RWPE2 (cell line): Measurements from ENCODE around the gene AGBL4.
"Not testable (repeated sequence)": the region's sequence is repeated elsewhere in the genome, so short reads cannot be mapped to it uniquely, and the experiment has no call there.

Experiments used
- ATAC-seq: fragments of 200-7000 bp; cut with Tn5 transposase; 3 replicates; pipeline ENCODE4 v1.9.1; 2021; ENCODE audit warnings: low read depth
- DNase-seq: peaks from one replicate; pipeline ENCODE4 v3.0.0-alpha.2; 2020; ENCODE audit warnings: low spot score
- H3K27ac ChIP-seq: fragments of 450-650 bp; 2 replicates; pipeline ENCODE4 v1.5.1; 2017; ENCODE audit warnings: mild to moderate bottlenecking; ENCODE audit not compliant: poor library complexity, severe bottlenecking
- H3K27me3 ChIP-seq: fragments of 250-450 bp; sonication (Bioruptor Pico); 2 replicates; pipeline ENCODE4 v1.5.1; 2021; ENCODE audit warnings: mild to moderate bottlenecking, moderate library complexity; ENCODE audit not compliant: insufficient read depth, poor library complexity, severe bottlenecking
- H3K36me3 ChIP-seq: fragments of 250-450 bp; sonication (Bioruptor Pico); 2 replicates; pipeline ENCODE4 v1.5.1; 2020; ENCODE audit warnings: low read depth, mild to moderate bottlenecking, moderate library complexity
- H3K4me1 ChIP-seq: fragments of 250-450 bp; sonication (Bioruptor Pico); 2 replicates; pipeline ENCODE4 v1.5.1; 2021; ENCODE audit warnings: mild to moderate bottlenecking, moderate library complexity; ENCODE audit not compliant: insufficient read depth, poor library complexity, severe bottlenecking
- H3K4me3 ChIP-seq: fragments of 250-450 bp; sonication (Bioruptor Pico); 2 replicates; pipeline ENCODE4 v1.5.1; 2021; ENCODE audit warnings: mild to moderate bottlenecking, moderate library complexity; ENCODE audit not compliant: severe bottlenecking
- H3K9me3 ChIP-seq: fragments of 250-450 bp; sonication (Bioruptor Pico); 2 replicates; pipeline ENCODE4 v1.5.1; 2021; ENCODE audit warnings: mild to moderate bottlenecking, moderate library complexity; ENCODE audit not compliant: severe bottlenecking
- CTCF ChIP-seq: fragments of 450-650 bp; IDR thresholded peaks from one replicate; pipeline ENCODE4 v1.5.1; 2017; ENCODE audit warnings: mild to moderate bottlenecking, moderate library complexity; ENCODE audit not compliant: poor library complexity, severe bottlenecking

AGBL4 gene

GRCh38 chr1:48524892-48525467 is 1498.8 kb downstream of the AGBL4 start:
- ATAC-seq: no peak
- no peak for TF ChIP-seq CTCF

DNA sequence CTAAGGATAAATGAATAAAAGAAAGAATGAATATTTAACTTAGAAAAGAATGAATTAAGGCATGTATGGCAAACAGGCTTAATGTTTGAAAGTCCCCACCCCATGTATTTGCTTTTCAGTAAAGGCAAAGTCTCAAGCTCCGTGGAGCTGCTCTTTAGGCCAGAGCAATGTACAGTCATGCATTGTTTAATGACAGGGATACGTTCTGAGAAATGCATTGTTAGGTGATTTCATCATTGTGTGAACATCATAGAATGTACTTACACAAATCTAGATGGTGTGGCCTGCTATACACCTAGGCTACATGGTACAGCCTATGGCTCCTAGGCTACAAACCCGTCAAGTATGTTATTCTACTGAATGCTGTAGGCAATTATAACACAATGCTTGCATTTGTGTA is 1500.2 kb downstream of the AGBL4 start:
- no peaks in the 10 kb centered on the region for H3K9me3 ChIP-seq
- no peaks in the 10 kb centered on the region for H3K27me3 ChIP-seq
- no peaks in the 10 kb centered on the region for H3K36me3 ChIP-seq
- no peak overlapping the region for H3K27ac ChIP-seq
- ATAC-seq: no peak
- H3K4me1 ChIP-seq: no peaks in the 10 kb centered on the region
- H3K4me3 ChIP-seq: no peak overlapping the region
- no peak for TF ChIP-seq CTCF
- no peak for DNase-seq

More at GRCh38 chr1:48524892-48525467, 1498.8 kb downstream of the AGBL4 start:
- no peak overlapping the region for H3K4me3 ChIP-seq
- no peaks in the 10 kb centered on the region for H3K36me3 ChIP-seq
- H3K27ac ChIP-seq: no peak overlapping the region
- no peaks in the 10 kb centered on the region for H3K4me1 ChIP-seq
- H3K27me3 ChIP-seq: no peaks in the 10 kb centered on the region
- DNase-seq: no peak
- no peaks in the 10 kb centered on the region for H3K9me3 ChIP-seq

DNA sequence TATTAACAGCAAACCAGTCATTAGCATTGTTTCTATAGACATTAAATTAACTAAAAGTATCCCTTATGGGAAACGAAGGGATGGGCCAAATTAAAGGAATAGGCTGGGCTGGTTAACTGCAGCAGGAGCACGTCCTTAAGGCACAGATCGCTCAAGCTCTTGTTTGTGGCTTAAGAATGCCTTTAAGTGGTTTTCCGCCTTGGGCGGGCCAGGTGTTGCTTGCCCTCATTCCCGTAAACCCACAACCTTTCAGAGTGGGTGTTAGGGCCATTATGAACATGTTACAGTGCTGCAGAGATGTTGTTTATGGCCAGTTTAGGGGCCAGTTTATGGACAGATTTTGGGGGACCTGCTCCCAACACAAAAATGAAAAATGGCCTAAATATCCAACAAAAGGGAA is 1503.9 kb downstream of the AGBL4 start:
- H3K9me3 ChIP-seq, ATAC-seq, H3K36me3 ChIP-seq, H3K4me1 ChIP-seq, H3K27ac ChIP-seq, H3K27me3 ChIP-seq, H3K4me3 ChIP-seq, DNase-seq: not testable (repeated sequence)

- no peaks in the 10 kb centered on the region for H3K9me3 ChIP-seq
- DNase-seq (no peak), ATAC-seq (no peak)
- TF ChIP-seq CTCF: no peak
- H3K27me3 ChIP-seq: peaks cover 2% of the 10 kb centered on the region
- H3K36me3 ChIP-seq: no peaks in the 10 kb centered on the region
- no peak overlapping the region for H3K4me3 ChIP-seq
- no peaks in the 10 kb centered on the region for H3K4me1 ChIP-seq
- H3K27ac ChIP-seq: no peak overlapping the region
Observed at GRCh38 chr1:48506870-48507269, 1516.9 kb downstream of the AGBL4 start.

GRCh38 chr1:48500541-48501450 is 1523.0 kb downstream of the AGBL4 start:
- Histone ChIP-seq H3K27me3 (no peaks in the 10 kb centered on the region), H3K9me3 (no peaks in the 10 kb centered on the region), H3K27ac (no peak overlapping the region), H3K4me3 (no peak overlapping the region), H3K4me1 (no peaks in the 10 kb centered on the region), H3K36me3 (no peaks in the 10 kb centered on the region)
- TF ChIP-seq CTCF: no peak
- ATAC-seq: no peak
- DNase-seq: no peak
